Upper lobe of left lung (tissue), 4 donors: ENCODE data around the gene CAPN5.

Experiments used
- CTCF ChIP-seq, 6 experiments: fragments of 450-650 bp in 4 of 6; fragments of 200-600 bp in 2 of 6; sonication (generic) in 2 of 6; IDR thresholded peaks; one replicate each; pipeline ENCODE4 v1.5.1; 2016 to 2019; ENCODE audit warnings: antibody characterized with exemption in 6 of 6
- EP300 ChIP-seq, 4 donors: sonication (generic); formaldehyde crosslinking; IDR thresholded peaks; one replicate each; pipeline ENCODE4 v1.5.1; 2017; ENCODE audit warnings: antibody characterized with exemption in 4 of 4, control low read depth in 2 of 4
- POLR2A ChIP-seq, 4 donors: fragments of 450-650 bp; IDR thresholded peaks; one replicate each; pipeline ENCODE4 v1.5.1; 2016 to 2017; ENCODE audit warnings: antibody characterized with exemption in 4 of 4, mild to moderate bottlenecking in 2 of 4
- POLR2AphosphoS5 ChIP-seq, 2 donors: sonication (generic); formaldehyde crosslinking; IDR thresholded peaks; one replicate each; pipeline ENCODE4 v1.5.1; 2017; ENCODE audit warnings: antibody characterized with exemption in 2 of 2

- no peak for TF ChIP-seq CTCF (IDR thresholded peaks at IDR 0.05)
- TF ChIP-seq POLR2A (IDR thresholded peaks at IDR 0.05): no peak
- no peak for TF ChIP-seq EP300 (IDR thresholded peaks at IDR 0.05)
- no peak for TF ChIP-seq POLR2AphosphoS5 (IDR thresholded peaks at IDR 0.05)
Observed at GRCh38 chr11:77042111-77042726, 24.6 kb upstream of the CAPN5 start.
